GM12801 (cell line): ENCODE data around the gene B3GNT5.

Experiments used
- CTCF ChIP-seq: IDR thresholded peaks from one replicate; pipeline ENCODE4 v1.5.1; 2011; ENCODE audit warnings: control low read depth; ENCODE audit not compliant: insufficient read length; ENCODE audit errors: extremely low read depth

Gene B3GNT5

DNA sequence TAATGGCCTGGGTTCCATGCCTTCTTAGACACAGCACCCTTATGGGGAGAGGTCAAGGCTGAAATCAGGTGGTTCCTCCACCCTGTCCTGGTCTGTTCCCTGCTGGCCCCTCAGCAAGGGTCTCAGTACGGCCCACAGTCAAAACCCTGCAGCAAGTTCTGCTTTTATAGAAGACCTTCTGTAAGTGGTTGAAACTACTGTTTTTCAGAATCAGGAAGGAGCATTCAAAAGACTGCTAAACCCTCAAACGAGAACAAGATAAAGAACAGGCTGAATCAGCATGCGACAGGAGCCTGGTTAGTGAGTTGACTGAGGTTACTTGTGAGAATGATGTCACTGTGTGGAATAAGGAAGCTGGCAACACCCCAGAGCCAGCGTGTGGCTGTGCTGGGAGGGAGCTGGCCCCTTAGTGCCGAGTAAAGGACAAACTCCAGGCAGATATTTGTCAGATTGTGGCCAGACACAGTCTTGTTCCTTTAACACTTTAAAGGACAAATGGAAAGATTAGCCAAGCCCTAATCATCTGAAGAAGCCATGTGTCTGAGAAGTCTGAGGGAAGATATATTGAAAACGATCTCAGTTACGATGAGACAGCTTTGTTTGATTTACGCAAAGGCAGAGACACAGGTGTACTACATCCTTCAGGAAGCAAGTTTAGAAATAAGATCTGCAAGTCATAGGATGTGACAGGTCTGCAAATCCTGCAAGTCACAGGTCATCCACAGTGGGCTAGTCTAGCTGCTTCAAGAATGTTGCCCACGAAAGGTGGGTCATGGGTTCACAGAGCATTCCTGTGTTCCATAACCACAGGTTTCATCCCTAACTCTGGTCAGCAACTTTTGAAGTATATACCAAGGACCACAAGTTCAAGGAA lies 54.0 kb downstream of the B3GNT5 start:
- no peak for TF ChIP-seq CTCF

- TF ChIP-seq CTCF: no peak
Observed at GRCh38 chr3:183307749-183308148, 54.7 kb downstream of the B3GNT5 start.

GRCh38 chr3:183308751-183309150 lies 55.7 kb downstream of the B3GNT5 start:
- no peak for TF ChIP-seq CTCF

DNA sequence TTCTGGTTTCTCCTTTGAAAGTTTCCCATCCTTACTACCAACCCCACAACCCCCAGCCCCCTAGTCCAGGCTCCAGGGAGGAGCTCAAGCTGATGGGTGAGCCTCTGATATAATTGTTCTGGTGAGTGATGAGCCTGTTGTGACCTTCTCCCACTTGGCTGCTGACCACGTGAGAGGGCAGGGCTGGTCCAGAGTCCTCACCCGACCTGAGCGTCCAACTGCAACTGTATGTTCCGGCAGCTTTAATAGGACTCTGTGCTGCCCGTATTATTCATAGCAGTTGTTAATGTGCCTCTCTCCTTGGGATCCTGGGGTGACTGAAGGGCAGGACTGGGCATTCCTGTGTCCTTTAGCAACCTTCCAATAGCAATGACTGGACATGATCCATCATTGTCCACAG lies 56.2 kb downstream of the B3GNT5 start:
- TF ChIP-seq CTCF: no peak

DNA sequence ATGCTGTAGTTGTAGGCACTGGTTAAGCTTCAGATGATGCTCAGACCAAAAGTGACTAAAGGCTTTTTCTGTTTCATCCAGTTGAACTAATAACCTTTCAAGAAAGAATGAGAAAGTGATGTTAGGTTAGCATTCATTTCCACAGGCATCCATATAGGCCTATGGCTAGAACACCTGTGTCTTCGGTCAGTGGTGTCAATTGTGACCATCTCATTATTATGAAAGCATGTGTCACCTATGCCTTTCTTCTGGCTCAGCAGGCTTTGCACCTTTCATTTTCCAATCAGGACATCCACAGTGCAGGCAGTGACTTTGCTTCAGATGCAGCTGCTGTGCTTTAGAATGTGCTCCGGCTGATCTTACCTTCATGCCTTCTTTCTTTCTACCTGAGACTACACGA lies 57.9 kb downstream of the B3GNT5 start:
- TF ChIP-seq CTCF: no peak

DNA sequence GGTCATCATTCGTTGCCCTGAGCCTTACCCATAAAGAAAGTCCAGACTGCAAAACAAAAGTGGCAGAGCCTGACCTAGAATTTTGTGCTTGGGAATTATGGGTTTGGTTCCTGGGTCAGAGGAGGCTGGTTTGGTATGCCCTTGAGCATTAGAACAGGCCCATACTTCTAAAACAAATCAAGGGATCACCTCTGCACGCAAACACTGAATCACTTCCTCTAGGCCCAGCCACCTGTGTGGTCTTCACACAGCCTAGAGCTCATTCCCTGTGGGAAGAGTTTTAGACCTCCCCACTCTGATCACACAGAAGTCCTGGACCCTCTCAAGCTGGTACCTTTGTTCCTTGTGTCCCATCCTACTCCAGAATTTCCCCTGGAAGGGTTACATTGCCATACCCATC lies 59.4 kb downstream of the B3GNT5 start:
- TF ChIP-seq CTCF: no peak

GRCh38 chr3:183313351-183313750 lies 60.3 kb downstream of the B3GNT5 start:
- TF ChIP-seq CTCF: no peak
